Measurements from ENCODE around the gene CACHD1. TPM values are rescaled to one million over a fixed set of nuclear protein-coding genes. Genes with fewer than 3 reads are reported as not detected.

CACHD1 gene
- total RNA-seq, 1 donor, result 1.4 TPM

GRCh38 chr1:64466033-64466432 lies 3.9 kb upstream of the CACHD1 start:
- H3K4me3 ChIP-seq (ENCODE audit: low read length), result no peak overlapping the region
- peaks cover 13% of the 10 kb centered on the region for H3K4me1 ChIP-seq (ENCODE audit: insufficient read depth, low read length)
- no peaks in the 10 kb centered on the region for H3K9me3 ChIP-seq (ENCODE audit: low read depth, low read length)
- peaks cover 33% of the 10 kb centered on the region for H3K27me3 ChIP-seq (ENCODE audit: insufficient read depth, low read length)

GRCh38 chr1:64469116-64469976 lies 583 bp upstream of the CACHD1 start:
- peaks cover 20% of the 10 kb centered on the region for H3K4me1 ChIP-seq (ENCODE audit: insufficient read depth, low read length)
- H3K9me3 ChIP-seq (ENCODE audit: low read depth, low read length), result no peaks in the 10 kb centered on the region
- peak overlapping the region; percentile 31 for H3K4me3 ChIP-seq (ENCODE audit: low read length)
- peaks cover 56% of the 10 kb centered on the region for H3K27me3 ChIP-seq (ENCODE audit: insufficient read depth, low read length)

GRCh38 chr1:64470665-64471217 lies 812 bp downstream of the CACHD1 start:
- Histone ChIP-seq H3K27me3 (ENCODE audit: insufficient read depth, low read length) (peaks cover 56% of the 10 kb centered on the region), H3K4me3 (ENCODE audit: low read length) (peak overlapping the region; percentile 31), H3K4me1 (ENCODE audit: insufficient read depth, low read length) (peaks cover 20% of the 10 kb centered on the region), H3K9me3 (ENCODE audit: low read depth, low read length) (no peaks in the 10 kb centered on the region)

- Histone ChIP-seq H3K9me3 (ENCODE audit: low read depth, low read length) (no peaks in the 10 kb centered on the region), H3K4me3 (ENCODE audit: low read length) (peak overlapping the region; percentile 1), H3K4me1 (ENCODE audit: insufficient read depth, low read length) (peaks cover 20% of the 10 kb centered on the region), H3K27me3 (ENCODE audit: insufficient read depth, low read length) (peaks cover 56% of the 10 kb centered on the region)
These were observed 1.5 kb downstream of the CACHD1 start for GRCh38 chr1:64471218-64472039.

GRCh38 chr1:64472040-64472376 lies 2.1 kb downstream of the CACHD1 start:
- Histone ChIP-seq H3K9me3 (ENCODE audit: low read depth, low read length) (no peaks in the 10 kb centered on the region), H3K27me3 (ENCODE audit: insufficient read depth, low read length) (peaks cover 56% of the 10 kb centered on the region), H3K4me1 (ENCODE audit: insufficient read depth, low read length) (peaks cover 20% of the 10 kb centered on the region), H3K4me3 (ENCODE audit: low read length) (no peak overlapping the region)

DNA sequence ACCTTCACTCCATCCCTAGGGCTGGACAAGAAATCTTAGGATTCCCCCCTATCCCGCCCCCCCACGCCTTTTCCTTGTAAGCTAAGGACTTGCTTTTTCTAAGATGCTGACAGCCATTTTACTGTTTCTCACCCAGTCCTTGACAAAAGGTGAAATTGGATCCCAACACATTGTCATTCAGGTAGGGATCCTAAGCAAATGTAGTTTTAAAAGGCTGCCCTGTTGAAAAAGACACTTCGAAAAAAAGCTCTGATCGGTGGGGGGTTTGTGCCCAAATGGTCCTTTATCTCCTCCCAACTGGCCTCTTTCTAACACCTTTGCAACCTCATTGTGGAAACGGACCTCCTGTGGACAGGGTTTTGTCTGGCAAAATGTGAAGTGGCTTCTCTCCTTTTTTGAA lies 2.9 kb downstream of the CACHD1 start:
- Histone ChIP-seq H3K27me3 (ENCODE audit: insufficient read depth, low read length) (peaks cover 51% of the 10 kb centered on the region), H3K4me1 (ENCODE audit: insufficient read depth, low read length) (peaks cover 20% of the 10 kb centered on the region), H3K4me3 (ENCODE audit: low read length) (no peak overlapping the region), H3K9me3 (ENCODE audit: low read depth, low read length) (no peaks in the 10 kb centered on the region)

DNA sequence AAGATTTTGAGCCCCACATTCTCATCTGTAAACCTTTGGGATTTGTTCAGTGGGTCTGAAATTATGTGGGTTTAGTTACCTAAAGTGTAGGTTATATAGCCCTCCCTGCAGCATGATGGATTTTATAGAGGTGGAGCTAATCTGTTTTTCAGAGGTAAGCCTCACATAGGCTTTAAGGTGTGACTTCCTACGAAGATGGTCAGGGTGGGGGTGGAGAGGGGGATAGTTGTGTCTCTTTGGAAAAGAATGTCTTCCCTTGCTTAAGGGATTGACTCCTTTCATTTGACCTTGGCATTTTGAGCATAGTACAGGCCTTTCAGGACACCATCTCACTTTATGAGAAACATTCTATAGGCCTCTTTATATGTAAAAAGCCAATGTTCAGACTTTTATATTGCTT lies 3.4 kb downstream of the CACHD1 start:
- Histone ChIP-seq H3K4me3 (ENCODE audit: low read length) (no peak overlapping the region), H3K9me3 (ENCODE audit: low read depth, low read length) (no peaks in the 10 kb centered on the region), H3K4me1 (ENCODE audit: insufficient read depth, low read length) (peaks cover 20% of the 10 kb centered on the region), H3K27me3 (ENCODE audit: insufficient read depth, low read length) (peaks cover 45% of the 10 kb centered on the region)

DNA sequence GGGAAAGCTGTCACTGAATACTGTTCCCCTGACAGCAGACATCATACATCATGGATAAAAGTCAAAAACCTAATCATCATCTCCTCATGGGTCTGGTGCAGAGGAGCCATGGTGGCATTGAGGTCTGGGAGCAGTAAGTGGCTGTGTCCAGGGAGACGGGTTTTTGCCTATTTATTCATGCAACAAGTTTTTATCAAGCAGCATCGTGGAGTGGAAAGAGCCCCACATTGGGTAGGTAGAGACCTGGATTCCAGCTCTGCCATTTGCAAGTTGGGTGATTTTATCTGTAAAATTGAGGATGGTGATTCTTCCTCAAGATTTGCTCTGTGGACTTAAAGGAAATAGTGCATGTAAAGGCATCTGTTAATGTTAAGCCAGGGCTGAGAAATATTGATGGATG lies 4.2 kb downstream of the CACHD1 start:
- Histone ChIP-seq H3K4me3 (ENCODE audit: low read length) (no peak overlapping the region), H3K4me1 (ENCODE audit: insufficient read depth, low read length) (peaks cover 20% of the 10 kb centered on the region), H3K27me3 (ENCODE audit: insufficient read depth, low read length) (peaks cover 38% of the 10 kb centered on the region), H3K9me3 (ENCODE audit: low read depth, low read length) (no peaks in the 10 kb centered on the region)

GRCh38 chr1:64474665-64475439 lies 4.9 kb downstream of the CACHD1 start:
- H3K4me1 ChIP-seq (ENCODE audit: insufficient read depth, low read length), result peaks cover 15% of the 10 kb centered on the region
- H3K4me3 ChIP-seq (ENCODE audit: low read length), result no peak overlapping the region
- peaks cover 31% of the 10 kb centered on the region for H3K27me3 ChIP-seq (ENCODE audit: insufficient read depth, low read length)
- no peaks in the 10 kb centered on the region for H3K9me3 ChIP-seq (ENCODE audit: low read depth, low read length)

GRCh38 chr1:64476251-64476952 lies 6.5 kb downstream of the CACHD1 start:
- peaks cover 4% of the 10 kb centered on the region for H3K4me1 ChIP-seq (ENCODE audit: insufficient read depth, low read length)
- no peaks in the 10 kb centered on the region for H3K9me3 ChIP-seq (ENCODE audit: low read depth, low read length)
- peaks cover 20% of the 10 kb centered on the region for H3K27me3 ChIP-seq (ENCODE audit: insufficient read depth, low read length)
- H3K4me3 ChIP-seq (ENCODE audit: low read length), result no peak overlapping the region

- no peak overlapping the region for H3K4me3 ChIP-seq (ENCODE audit: low read length)
- no peaks in the 10 kb centered on the region for H3K9me3 ChIP-seq (ENCODE audit: low read depth, low read length)
- no peaks in the 10 kb centered on the region for H3K27me3 ChIP-seq (ENCODE audit: insufficient read depth, low read length)
- no peaks in the 10 kb centered on the region for H3K4me1 ChIP-seq (ENCODE audit: insufficient read depth, low read length)
These were observed 8.9 kb downstream of the CACHD1 start for GRCh38 chr1:64478594-64479470.

DNA sequence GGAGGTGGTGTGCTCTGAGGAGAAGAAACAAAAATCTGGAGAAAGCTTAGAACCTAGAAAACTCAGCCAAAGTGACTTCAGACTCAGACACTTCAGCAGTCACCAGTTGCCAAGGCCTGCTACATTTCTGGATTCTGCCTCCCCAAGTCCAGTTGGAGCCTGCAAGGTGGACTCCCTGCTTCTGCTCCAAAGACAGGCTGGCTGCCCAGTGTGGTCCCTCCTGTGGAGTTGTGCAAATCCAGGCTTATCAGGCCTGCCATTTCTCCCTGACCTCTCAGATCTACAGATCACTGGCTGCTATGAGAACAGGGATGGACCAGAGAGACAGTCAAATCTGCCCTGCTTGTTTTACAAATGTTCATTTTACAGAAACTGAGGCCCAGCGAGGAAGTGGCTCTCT lies 9.9 kb downstream of the CACHD1 start:
- Histone ChIP-seq H3K9me3 (ENCODE audit: low read depth, low read length) (no peaks in the 10 kb centered on the region), H3K27me3 (ENCODE audit: insufficient read depth, low read length) (no peaks in the 10 kb centered on the region), H3K4me3 (ENCODE audit: low read length) (no peak overlapping the region), H3K4me1 (ENCODE audit: insufficient read depth, low read length) (no peaks in the 10 kb centered on the region)

- no peak overlapping the region for H3K4me3 ChIP-seq (ENCODE audit: low read length)
- H3K9me3 ChIP-seq (ENCODE audit: low read depth, low read length), result no peaks in the 10 kb centered on the region
- H3K4me1 ChIP-seq (ENCODE audit: insufficient read depth, low read length), result no peaks in the 10 kb centered on the region
- H3K27me3 ChIP-seq (ENCODE audit: insufficient read depth, low read length), result no peaks in the 10 kb centered on the region
These were observed 11.3 kb downstream of the CACHD1 start for GRCh38 chr1:64480999-64481772.

Data from mononuclear cell (primary cell).